Urinary bladder (tissue), 4 donors: ENCODE data around the gene CMIP. TPM values are rescaled to one million over a fixed set of nuclear protein-coding genes. Genes with fewer than 3 reads are reported as not detected.

Experiments
- DNase-seq: peaks from one replicate; pipeline ENCODE4 v3.0.0-alpha.2; 2015; ENCODE audit errors: extremely low spot score
- H3K27ac ChIP-seq: one replicate; pipeline ENCODE4 v1.5.1; 2013; ENCODE audit warnings: low read depth, mild to moderate bottlenecking, moderate library complexity
- H3K36me3 ChIP-seq: one replicate; pipeline ENCODE4 v1.6.1; 2013; ENCODE audit warnings: mild to moderate bottlenecking, moderate library complexity; ENCODE audit not compliant: insufficient read depth
- H3K4me1 ChIP-seq: one replicate; pipeline ENCODE4 v1.6.1; 2013; ENCODE audit warnings: mild to moderate bottlenecking, moderate library complexity; ENCODE audit not compliant: insufficient read depth
- H3K4me3 ChIP-seq: one replicate; pipeline ENCODE4 v1.5.1; 2013; ENCODE audit warnings: low read depth, low read length
- WGBS: extraction: QIAGEN DNeasy Blood & Tissue Kit; methylation state at CpG from one replicate; pipeline ENCODE4 v1.1.7; 2013; 5-methylcytosine and 5-hydroxymethylcytosine counted together
- polyA plus RNA-seq: library from polyadenylated mRNA; stranded (reverse); fragments of 200-250 nt; gene quantifications from one replicate; pipeline ENCODE4 v1.2.3, GENCODE V29; 2013
- total RNA-seq: library from RNA; depleted of rRNA; stranded (reverse); fragments of >200 nt; gene quantifications from one replicate; pipeline ENCODE4 v1.2.3, GENCODE V29; 2014
- donor health status: healthy with polysubstance abuse.
- donor health status: healthy.

Gene CMIP
- total and polyA plus RNA-seq, 2 donors = 21.7 to 29.4 TPM

DNA sequence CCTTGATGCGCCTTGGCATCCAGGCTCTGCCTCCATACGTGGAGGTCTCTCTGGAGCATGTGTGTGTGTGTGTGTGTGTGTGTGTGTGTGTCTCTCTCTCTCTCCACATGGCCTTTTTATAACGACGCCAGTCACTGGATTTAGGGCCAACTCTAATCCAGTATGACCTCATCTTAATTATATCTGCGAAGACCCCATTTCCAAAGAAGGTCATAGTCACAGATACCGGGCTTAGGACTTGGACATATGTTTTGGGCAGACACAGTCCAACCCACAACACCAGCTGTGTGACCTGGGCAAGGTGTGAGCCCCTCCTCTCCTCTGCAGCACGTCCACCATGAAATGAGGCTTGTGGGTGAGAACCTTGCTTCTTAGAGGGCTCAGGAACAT lies 196.1 kb downstream of the CMIP start:
- H3K27ac ChIP-seq = no peak overlapping the region
- no peak for DNase-seq
- peaks cover 1% of the 10 kb centered on the region for H3K4me1 ChIP-seq
- no peak overlapping the region for H3K4me3 ChIP-seq
- WGBS = 83% methylated on average over 7 of the region's 7 CpGs
- no peaks in the 10 kb centered on the region for H3K36me3 ChIP-seq

DNA sequence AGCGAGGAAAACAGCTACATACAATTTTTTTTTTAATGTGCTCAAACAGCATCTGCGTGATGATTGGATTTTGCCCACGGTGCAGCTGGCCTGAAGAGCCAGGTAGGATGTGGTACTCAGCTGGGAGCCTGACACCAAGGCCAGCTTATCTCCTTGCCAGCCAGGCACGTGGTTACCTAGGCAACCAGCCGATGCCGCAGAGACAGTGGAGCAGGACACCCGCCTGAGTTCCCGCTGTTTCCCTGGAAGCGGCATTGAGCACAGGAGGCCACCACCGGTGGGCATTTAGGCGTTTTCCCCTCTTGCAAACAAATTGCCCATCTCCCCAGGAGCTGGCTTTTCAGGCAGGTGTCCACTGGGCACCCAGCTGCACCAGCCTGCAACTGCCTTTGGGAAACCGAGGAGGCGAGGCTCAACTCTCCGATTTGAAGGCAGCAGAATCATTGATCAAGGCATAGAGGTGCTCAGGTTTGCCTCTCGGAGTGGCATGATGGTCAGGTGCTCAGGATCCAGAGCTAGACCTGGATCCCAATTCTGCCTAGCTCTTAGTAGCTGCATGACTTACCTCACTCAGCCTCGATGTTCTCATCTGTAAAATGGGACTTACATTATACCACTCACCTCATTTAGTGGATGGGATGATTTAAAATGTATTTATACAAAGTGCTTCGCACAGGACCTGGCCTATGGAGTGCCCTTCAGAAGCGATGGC lies 196.9 kb downstream of the CMIP start:
- WGBS = 84% methylated on average over 18 of the region's 18 CpGs
- Histone ChIP-seq H3K4me1 (peaks cover 1% of the 10 kb centered on the region), H3K36me3 (no peaks in the 10 kb centered on the region), H3K27ac (no peak overlapping the region), H3K4me3 (no peak overlapping the region)
- DNase-seq = no peak

DNA sequence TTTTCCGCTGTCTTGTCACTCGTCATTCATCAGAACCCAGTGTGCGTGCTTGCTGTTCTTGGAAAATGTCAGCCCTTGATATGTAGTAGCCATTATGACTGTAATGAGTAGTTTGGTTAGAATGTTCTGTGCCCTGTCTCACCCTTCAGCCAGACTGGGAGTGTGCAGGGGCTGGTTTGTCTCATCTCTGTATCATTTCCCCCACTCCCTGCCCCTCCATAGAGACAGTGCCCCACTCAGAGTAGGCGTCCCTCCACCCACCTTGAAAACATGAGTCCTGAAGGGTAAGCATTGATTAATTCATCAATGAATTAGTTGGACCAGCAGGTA lies 197.5 kb downstream of the CMIP start:
- Histone ChIP-seq H3K36me3 (no peaks in the 10 kb centered on the region), H3K4me3 (no peak overlapping the region), H3K4me1 (peaks cover 1% of the 10 kb centered on the region), H3K27ac (no peak overlapping the region)
- WGBS = 98% methylated on average over 4 of the region's 4 CpGs
- DNase-seq = no peak

DNA sequence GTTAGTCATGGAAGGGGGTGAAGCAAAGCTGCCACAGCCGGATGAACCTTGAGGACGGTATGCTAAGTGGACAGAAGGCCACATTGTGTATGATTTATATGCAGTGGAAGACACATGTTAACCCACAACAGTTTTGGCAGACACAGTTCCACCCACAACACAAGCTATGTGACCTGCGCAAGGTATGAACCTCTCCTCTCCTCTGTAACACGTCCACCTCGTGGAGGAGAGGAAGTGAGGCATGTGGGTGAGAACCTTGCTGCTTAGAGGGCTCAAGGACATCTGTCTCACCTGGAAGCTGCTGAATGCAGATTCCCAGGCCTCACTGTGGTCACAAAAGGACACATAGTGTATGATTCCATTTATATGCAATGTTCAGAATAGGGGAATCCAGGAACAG lies 198.3 kb downstream of the CMIP start:
- no peaks in the 10 kb centered on the region for H3K36me3 ChIP-seq
- no peak overlapping the region for H3K27ac ChIP-seq
- H3K4me3 ChIP-seq = no peak overlapping the region
- WGBS = 92% methylated on average over 5 of the region's 5 CpGs
- peaks cover 1% of the 10 kb centered on the region for H3K4me1 ChIP-seq
- no peak for DNase-seq

DNA sequence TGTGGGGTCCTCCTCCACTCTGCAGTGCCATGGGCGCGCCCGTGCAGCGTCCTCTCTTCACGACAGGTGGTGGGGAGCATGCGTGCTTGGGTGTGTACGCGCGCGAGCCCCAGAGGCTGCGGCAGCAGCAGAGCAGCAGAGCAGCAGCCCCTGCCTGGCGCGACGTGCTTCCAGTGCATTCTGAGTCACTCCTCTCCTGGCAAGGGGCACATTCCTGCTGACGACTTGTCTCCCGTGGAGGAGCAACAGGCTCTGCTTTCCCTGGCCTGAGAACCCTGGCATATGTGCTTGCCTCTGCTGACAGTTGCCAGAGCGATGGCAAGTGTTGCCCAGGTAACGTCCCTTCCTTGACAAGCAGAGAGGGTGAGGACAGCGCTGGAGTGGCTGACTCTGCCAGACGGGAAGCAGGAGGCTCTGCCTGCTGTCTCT lies 200.7 kb downstream of the CMIP start:
- no peak for DNase-seq
- Histone ChIP-seq H3K4me3 (no peak overlapping the region), H3K36me3 (no peaks in the 10 kb centered on the region), H3K4me1 (no peaks in the 10 kb centered on the region), H3K27ac (no peak overlapping the region)
- WGBS = 37% methylated on average over 20 of the region's 20 CpGs

DNA sequence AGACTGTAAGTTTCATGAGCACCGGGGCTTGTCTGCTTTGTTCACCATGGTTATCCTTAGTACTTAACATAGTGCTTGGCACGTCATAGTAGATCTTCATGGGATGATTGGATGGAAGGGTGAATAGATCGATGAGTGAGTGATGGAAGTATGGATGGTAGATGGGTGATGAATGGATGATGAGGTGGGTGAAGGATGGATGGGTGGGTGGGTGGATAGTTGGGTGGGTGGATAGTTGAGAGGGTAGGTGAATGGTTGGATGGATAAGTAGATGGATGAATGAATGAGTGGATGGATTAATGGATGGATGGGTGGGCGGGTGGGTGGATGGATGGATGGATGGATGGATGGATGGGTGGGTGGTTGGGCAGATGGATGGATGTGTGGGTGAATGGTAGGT lies 201.3 kb downstream of the CMIP start:
- WGBS = 89% methylated on average over 4 of the region's 4 CpGs
- DNase-seq = no peak
- Histone ChIP-seq H3K4me3 (no peak overlapping the region), H3K36me3 (no peaks in the 10 kb centered on the region), H3K27ac (no peak overlapping the region), H3K4me1 (no peaks in the 10 kb centered on the region)

DNA sequence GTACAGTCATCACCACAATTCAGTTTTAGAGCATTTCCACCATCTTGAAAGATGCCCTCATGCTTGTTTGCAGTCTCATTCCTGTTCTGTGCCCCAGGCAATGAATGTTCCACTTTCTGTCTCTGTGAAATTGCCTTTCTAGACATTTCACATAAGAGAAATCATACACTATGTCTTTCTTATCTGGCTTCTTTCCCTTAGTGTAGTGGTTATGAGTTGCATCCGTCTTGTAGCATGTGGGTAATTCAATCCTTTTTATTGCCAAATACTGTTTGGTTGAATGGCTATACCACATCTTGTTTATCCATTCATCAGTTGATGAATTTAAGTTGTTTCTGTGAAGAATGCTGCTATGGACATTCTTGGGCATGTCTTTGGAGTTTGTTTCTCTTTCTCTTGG lies 202.0 kb downstream of the CMIP start:
- no peak overlapping the region for H3K27ac ChIP-seq
- H3K4me1 ChIP-seq = no peaks in the 10 kb centered on the region
- no peaks in the 10 kb centered on the region for H3K36me3 ChIP-seq
- no peak overlapping the region for H3K4me3 ChIP-seq
- WGBS = 95% methylated on average over 1 of the region's 1 CpG
- no peak for DNase-seq

DNA sequence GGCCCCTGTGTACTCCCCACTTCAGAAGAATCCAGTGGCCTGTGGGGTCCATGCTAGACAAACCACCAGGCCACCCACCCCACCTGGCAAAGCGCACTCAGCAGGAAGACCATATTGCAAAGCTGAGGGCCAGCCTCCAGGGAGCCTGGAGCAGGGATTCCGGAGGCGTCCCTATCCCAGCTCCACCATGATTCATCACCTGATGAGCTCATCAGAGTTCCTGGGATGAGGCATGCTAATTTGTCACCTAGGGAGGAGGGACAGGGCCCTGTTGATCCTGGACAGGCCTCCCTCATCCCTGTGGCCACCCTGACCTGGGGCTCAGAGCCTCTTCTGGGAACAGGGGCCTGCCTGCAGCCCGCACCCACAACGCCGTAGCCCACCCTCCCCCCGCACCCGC lies 202.9 kb downstream of the CMIP start:
- H3K27ac ChIP-seq = no peak overlapping the region
- no peak for DNase-seq
- WGBS = 90% methylated on average over 8 of the region's 8 CpGs
- H3K36me3 ChIP-seq = no peaks in the 10 kb centered on the region
- H3K4me3 ChIP-seq = no peak overlapping the region
- H3K4me1 ChIP-seq = no peaks in the 10 kb centered on the region

DNA sequence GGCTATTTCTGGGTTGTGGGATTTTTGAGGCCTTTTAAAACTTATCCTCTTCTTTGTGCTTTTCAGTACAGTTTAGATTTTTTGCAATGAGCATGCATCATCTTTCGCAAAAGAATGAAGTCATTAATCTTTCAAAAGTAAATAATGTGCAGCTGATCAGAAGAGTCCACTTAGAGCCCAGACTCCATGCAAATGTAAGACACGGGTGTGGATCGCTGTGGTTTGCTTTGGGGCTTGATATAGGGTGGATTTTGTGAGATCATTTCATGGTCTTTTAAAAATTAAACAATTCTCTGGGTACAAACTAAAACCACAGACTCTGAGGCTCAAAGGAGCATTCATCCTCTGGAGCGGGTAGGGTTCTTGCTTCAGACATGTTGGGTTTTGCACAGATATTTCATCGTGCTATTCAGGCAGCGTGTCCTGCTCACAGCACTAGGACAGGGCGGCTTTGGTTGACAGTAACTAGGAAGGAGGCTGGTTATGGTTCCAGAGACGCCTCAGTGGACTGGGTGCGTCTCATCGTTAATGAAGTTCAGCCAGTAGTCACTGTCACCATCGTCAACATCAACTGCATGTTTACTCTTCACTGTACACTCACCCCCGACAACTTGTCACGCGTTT lies 205.1 kb downstream of the CMIP start:
- H3K27ac ChIP-seq = no peak overlapping the region
- H3K4me1 ChIP-seq = no peaks in the 10 kb centered on the region
- H3K36me3 ChIP-seq = peaks cover 3% of the 10 kb centered on the region
- WGBS = 77% methylated on average over 14 of the region's 14 CpGs
- DNase-seq = no peak
- no peak overlapping the region for H3K4me3 ChIP-seq

DNA sequence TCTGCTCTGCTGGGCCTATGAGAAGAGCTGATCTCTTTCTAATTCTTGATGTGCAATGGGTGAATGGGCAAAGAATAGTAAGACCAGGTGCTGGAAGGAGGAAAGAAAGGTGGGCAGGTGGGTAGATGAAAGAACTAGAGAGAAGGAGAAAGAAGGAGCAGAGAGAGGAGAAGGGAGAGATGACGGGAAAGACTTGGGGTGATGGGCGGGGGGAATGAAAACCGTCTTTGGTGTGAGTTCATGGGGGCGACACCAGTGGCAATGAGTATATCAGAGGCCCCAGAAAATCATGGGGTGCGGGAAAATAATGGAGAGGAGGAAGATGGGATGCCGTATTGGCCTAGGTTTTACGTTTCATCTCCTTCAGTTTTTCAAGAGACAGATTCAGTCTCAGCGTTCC lies 205.7 kb downstream of the CMIP start:
- Histone ChIP-seq H3K4me1 (no peaks in the 10 kb centered on the region), H3K27ac (no peak overlapping the region), H3K36me3 (peaks cover 3% of the 10 kb centered on the region), H3K4me3 (no peak overlapping the region)
- 90% methylated on average over 8 of the region's 8 CpGs for WGBS
- no peak for DNase-seq

DNA sequence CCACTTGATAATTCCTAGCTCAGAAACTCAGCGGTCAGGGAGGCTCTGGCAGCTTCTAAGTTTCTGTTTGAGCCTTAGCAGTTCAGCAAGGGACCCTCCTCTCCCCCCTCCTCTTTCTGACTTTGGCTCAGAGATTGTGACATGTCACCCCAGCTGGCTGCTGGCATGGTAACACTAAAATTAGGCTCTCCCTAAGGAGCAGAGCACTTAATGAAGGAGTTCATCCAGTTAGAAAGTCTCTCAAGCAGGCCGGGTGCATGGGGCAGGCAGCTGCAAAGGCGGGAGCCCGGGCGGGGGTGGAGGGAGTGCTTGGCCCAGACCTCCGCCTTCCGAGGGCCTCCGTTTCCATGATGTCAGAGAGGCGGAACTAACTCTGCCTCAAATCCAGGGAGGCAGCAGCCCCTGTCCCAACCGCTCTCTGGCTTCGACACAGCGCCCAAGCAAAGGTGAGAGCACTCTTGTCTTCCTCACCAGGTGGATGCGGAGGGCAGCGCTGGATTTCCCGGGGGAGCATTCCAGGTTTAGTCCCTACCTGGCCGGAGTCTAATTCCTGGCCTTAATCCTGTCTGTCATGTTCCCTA lies 206.5 kb downstream of the CMIP start:
- no peak overlapping the region for H3K27ac ChIP-seq
- no peak overlapping the region for H3K4me3 ChIP-seq
- H3K4me1 ChIP-seq = no peaks in the 10 kb centered on the region
- DNase-seq = no peak
- WGBS = 61% methylated on average over 16 of the region's 16 CpGs
- peaks cover 3% of the 10 kb centered on the region for H3K36me3 ChIP-seq

DNA sequence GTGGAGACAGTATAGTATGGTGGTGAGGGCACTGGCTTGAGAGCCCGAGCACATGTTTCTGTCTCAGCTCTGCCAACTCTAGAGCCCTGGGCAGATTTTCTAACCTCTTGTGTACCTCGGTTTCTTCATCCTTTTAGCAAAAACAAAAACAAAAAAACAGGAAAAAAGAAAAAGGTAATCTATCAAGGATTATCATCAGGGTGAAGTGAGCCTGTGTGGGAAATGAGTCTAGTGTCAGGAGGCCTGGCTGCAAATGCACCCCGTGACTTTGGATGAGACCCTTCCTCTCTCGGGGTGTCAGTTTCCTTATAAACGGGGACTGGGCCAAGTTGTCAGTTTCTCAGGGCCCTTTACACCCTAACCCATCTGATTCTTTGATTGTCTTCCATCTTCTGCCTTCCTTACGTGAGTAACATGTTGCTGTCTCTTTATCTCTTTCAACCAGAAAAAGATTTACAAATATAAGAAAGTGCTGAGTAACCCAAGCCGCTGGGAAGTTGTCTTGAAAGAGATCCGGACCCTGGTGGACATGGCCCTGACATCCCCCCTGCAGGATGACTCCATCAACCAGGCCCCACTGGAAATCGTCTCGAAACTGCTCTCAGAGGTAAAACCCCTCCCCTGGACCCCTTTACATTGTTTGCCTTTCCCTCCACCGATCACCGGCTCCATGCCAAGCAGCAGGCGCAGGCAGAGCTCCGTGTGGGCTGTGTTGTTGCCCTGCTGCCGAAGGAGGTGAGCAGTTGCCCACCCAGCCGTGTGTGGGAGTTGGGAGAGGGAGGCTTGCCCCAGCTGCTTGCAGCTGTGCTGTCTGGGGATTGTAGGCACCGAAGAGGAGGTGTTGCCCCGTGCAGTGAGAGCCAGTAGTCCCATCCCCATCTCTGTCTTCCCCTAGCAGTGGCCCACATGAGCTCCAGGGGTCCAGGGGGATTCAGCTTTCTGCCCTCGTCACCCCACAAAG lies 207.4 kb downstream of the CMIP start:
- WGBS = 60% methylated on average over 19 of the region's 19 CpGs
- no peak for DNase-seq
- H3K36me3 ChIP-seq = peaks cover 3% of the 10 kb centered on the region

DNA sequence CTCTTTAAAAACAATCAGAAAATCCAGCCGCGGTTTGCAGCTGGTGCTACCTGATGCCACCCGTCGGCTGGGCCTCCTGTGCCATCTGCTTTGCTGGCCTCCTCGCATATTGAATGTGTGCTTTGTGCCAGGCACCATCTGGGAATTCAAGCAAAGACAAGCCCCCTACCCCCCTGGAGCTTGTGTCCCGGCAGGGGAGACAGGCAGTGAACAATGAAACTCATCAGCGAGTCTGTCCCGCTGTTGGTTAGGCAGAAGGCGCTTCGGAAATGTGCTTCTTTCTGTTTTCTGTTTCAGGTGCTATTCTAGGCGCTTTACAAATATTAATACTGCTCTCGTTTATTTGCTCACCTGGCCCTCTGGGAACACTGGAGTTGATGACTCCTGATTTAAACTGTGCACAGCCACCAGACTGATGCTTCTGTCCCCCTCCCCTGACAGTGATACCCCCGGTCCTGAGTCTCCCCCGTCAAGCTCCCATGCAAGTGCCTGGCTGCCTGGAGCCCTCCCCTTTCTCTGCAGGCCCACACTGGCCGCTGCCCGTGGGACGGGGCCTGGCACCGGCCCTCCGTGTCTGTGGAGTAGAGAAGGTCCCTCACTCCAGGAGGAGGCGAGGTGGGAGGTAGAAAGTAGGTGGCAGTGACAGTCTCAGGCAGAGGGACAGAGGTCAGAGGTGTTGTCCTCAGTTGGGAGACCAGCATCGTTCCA lies 208.3 kb downstream of the CMIP start:
- 89% methylated on average over 21 of the region's 21 CpGs for WGBS
- H3K36me3 ChIP-seq = peaks cover 3% of the 10 kb centered on the region
- H3K27ac ChIP-seq = no peak overlapping the region
- DNase-seq = no peak
- H3K4me3 ChIP-seq = peak overlapping the region; percentile 0
- no peaks in the 10 kb centered on the region for H3K4me1 ChIP-seq

More for the DNA sequence above, 207.4 kb downstream of the CMIP start:
- H3K4me3 ChIP-seq = peak overlapping the region; percentile 0
- no peak overlapping the region for H3K27ac ChIP-seq
- no peaks in the 10 kb centered on the region for H3K4me1 ChIP-seq
